ENCODE data around the gene IQSEC1.

DNA sequence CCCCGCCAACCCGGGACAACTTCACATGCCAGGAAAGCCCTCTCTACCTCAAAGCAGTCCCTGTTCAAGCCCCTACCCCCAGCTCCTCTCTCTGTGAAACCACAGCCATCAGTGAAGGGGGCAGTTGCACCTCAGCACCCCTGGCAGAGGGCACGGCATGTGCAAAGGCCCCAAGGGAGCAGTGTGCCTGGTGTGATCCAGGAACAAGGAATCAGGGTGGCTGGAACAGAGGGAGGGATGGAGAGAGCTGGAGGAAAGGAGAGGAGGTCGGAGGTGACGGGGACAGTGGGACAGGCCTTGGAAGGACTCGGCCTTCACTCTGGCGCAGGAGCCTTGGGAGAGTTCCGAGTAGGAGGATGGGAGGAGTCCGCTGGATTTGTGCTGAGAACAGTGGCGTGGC, 26.5 kb upstream of the IQSEC1 start:
- TF ChIP-seq PML (IDR thresholded peaks at IDR 0.05; ENCODE audit: low read length) (no peak), ZBTB8A (IDR thresholded peaks at IDR 0.05; ENCODE audit: partially characterized antibody) (no peak), MCM5 (IDR thresholded peaks at IDR 0.05; ENCODE audit: low read depth) (no peak), ARNT (IDR thresholded peaks at IDR 0.05) (no peak), ZNF3 (CRISPR knock-in tag; IDR thresholded peaks at IDR 0.05) (no peak), GATA2 (CRISPR knock-in tag; IDR thresholded peaks at IDR 0.05) (no peak), CTCF (IDR thresholded peaks at IDR 0.05 in 2 of 3, conservative IDR thresholded peaks at IDR 0.05 in 1 of 3; ENCODE audit: insufficient read depth in 2 of 3, low read depth in 1 of 3, low read length in 3 of 3) (no peak), MEF2A (IDR thresholded peaks at IDR 0.05; ENCODE audit: control insufficient read depth, low read depth, low read length) (no peak), JUN (IDR thresholded peaks at IDR 0.05; ENCODE audit: borderline replicate concordance, low read depth, low read length) (no peak), JUN (CRISPR knock-in tag; IDR thresholded peaks at IDR 0.05; ENCODE audit: borderline replicate concordance) (no peak), MLLT1 (IDR thresholded peaks at IDR 0.05) (no peak), LEF1 (IDR thresholded peaks at IDR 0.05) (no peak), YY1 (IDR thresholded peaks at IDR 0.05; ENCODE audit: borderline replicate concordance in 1 of 3, control insufficient read depth in 1 of 3, extremely low read depth in 1 of 3, insufficient read depth in 3 of 3, insufficient read length in 1 of 3, insufficient replicate concordance in 2 of 3, low read depth in 1 of 3, low read length in 2 of 3) (no peak), ZNF12 (CRISPR knock-in tag; IDR thresholded peaks at IDR 0.05) (no peak)
